Brain microvascular endothelial cell (primary cell): Measurements from ENCODE around the gene ZKSCAN7.
A peak's percentile ranks its signal among the peaks of the same experiment; 100 is the strongest.
"Not testable (repeated sequence)": the region's sequence is repeated elsewhere in the genome, so short reads cannot be mapped to it uniquely, and the experiment has no call there.

Source experiments
- DNase-seq: peaks from one replicate; pipeline ENCODE4 v3.0.0-alpha.2; 2020
- H3K27ac ChIP-seq: fragments of 250-450 bp; sonication (Bioruptor Pico); 2 replicates; pipeline ENCODE4 v1.5.1; 2020; ENCODE audit warnings: mild to moderate bottlenecking, moderate library complexity
- H3K27me3 ChIP-seq: fragments of 250-450 bp; sonication (Bioruptor Pico); replicated peaks from 2 replicates; pipeline ENCODE4 v1.5.1; 2020; ENCODE audit warnings: mild to moderate bottlenecking
- H3K36me3 ChIP-seq: fragments of 250-450 bp; sonication (Bioruptor Pico); replicated peaks from 2 replicates; pipeline ENCODE4 v1.5.1; 2020; ENCODE audit warnings: mild to moderate bottlenecking
- H3K4me3 ChIP-seq: 2 replicates; pipeline ENCODE4 v1.5.1; 2011; ENCODE audit warnings: low read depth, mild to moderate bottlenecking, control low read depth, low read length, moderate library complexity
- CTCF ChIP-seq: IDR thresholded peaks from 2 replicates; pipeline ENCODE4 v1.5.1; 2011; ENCODE audit warnings: low read depth, mild to moderate bottlenecking, moderate library complexity, low read length, control low read depth, inconsistent platforms; ENCODE audit errors: missing control alignments
- in situ Hi-C: cut with HindIII; loops from 2 replicates; pipeline ENCODE4 v1.10.0; 2017; ENCODE audit warnings: low sequenced_read_pairs, low pct_ligation_motif_present

ZKSCAN7 gene

DNA sequence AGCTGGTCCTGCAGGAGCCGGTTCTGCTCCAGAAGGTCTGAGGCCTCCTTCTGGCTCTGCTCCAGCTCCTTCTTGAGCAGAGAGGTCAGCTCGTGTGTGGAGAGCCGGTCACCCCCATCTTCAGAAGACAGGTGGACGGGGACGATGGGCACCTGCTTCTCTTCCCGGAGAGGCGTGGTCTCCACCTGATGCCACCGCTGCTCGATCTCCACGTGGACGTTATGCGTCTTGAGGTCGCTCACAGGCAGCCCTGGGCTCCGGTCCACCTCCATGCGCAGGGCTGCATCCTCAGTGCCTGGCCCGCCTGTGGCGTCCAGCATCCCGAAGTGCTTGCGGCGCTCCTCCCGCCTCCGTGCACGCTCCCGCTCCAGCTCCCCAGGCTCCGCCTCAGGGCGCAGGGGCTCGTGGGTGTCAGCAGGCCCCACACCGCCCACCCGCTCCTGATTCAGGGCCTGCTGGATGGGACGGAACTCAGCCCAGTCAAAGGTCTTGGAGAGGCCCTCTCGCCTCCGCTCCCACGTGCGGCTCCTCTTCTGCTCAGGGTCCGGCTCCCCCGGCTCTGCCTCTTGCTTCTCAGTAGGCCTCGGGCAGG, 24.0 kb downstream of the ZKSCAN7 start:
- H3K36me3 ChIP-seq, in situ Hi-C loops, H3K27me3 ChIP-seq, H3K4me3 ChIP-seq, DNase-seq, H3K27ac ChIP-seq: not testable (repeated sequence)

GRCh38 chr3:44579749-44580148, 24.8 kb downstream of the ZKSCAN7 start:
- H3K36me3 ChIP-seq, in situ Hi-C loops, DNase-seq: not testable (repeated sequence)

GRCh38 chr3:44580971-44581370, 26.0 kb downstream of the ZKSCAN7 start:
- in situ Hi-C loops, H3K27ac ChIP-seq, H3K36me3 ChIP-seq, H3K27me3 ChIP-seq, H3K4me3 ChIP-seq, DNase-seq: not testable (repeated sequence)

More at GRCh38 chr3:44579749-44580148, 24.8 kb downstream of the ZKSCAN7 start:
- not testable (repeated sequence) for H3K27ac ChIP-seq, H3K4me3 ChIP-seq, H3K27me3 ChIP-seq

GRCh38 chr3:44584646-44585501, 29.9 kb downstream of the ZKSCAN7 start, which contains the start of gene ZNF660:
Gene ZNF660 (plus strand): TSS chr3:44584964. CDS start chr3:44594194, 9,230 bp downstream.
- in situ Hi-C loops = no loop called here
- DNase-seq = peak; percentile 38
- H3K4me3 ChIP-seq = peak within 1 kb of the TSS; percentile 76
- no peak within 1 kb of the TSS for H3K27ac ChIP-seq
- TF ChIP-seq CTCF = no peak
- H3K27me3 ChIP-seq = no peaks in the 10 kb centered on the region
- peaks cover 2% of the 10 kb centered on the region for H3K36me3 ChIP-seq

DNA sequence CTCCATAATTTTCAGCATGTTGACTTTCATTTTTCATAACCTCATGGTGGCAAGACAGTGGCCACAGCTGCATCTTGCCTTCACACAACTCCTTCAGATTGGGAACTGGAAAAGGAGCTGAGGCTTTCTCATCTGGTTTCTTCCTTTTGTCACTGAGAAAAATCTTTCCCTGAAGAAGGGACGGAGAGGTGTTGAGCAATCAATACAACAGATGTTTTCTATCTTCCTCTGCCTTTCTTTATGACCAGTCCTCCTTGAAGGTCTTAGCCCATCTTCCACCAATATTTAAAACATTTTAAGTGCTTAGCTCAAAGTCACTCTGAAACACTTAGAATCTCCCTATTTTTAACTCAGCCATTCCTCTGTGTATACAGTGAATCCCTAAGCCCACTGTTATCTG, 41.6 kb downstream of the ZKSCAN7 start:
- Histone ChIP-seq H3K27ac (no peak overlapping the region), H3K4me3 (no peak overlapping the region), H3K27me3 (no peaks in the 10 kb centered on the region), H3K36me3 (peaks cover 5% of the 10 kb centered on the region)
- in situ Hi-C loops = no loop called here
- TF ChIP-seq CTCF = no peak
- DNase-seq = no peak

GRCh38 chr3:44601749-44602148, 46.8 kb downstream of the ZKSCAN7 start:
- Histone ChIP-seq H3K27me3 (no peaks in the 10 kb centered on the region), H3K27ac (no peak overlapping the region), H3K36me3 (no peaks in the 10 kb centered on the region), H3K4me3 (no peak overlapping the region)
- TF ChIP-seq CTCF = no peak
- no peak for DNase-seq
- in situ Hi-C loops = no loop called here

DNA sequence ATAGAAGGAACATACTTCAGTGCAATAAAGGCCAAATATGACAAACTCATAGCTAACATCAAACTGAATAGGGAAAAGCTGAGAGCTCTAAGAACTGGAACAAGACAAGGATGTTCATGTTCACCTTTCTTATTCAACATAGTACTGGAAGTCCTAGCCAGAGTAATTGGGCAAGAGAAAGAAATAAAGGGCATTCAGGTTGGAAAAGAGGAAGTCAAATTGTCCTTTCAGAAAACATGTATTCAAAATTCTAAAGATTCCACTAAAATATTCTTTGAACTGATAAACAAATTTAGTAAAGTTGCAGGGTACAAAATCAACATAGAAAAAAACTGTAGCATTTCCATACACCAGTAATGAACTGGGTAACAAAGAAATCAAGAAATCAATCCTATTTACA, 57.7 kb downstream of the ZKSCAN7 start:
- in situ Hi-C loops = no loop called here
- no peaks in the 10 kb centered on the region for H3K36me3 ChIP-seq
- H3K27me3 ChIP-seq = no peaks in the 10 kb centered on the region
- no peak for TF ChIP-seq CTCF
- no peak overlapping the region for H3K27ac ChIP-seq
- DNase-seq = no peak
- H3K4me3 ChIP-seq = no peak overlapping the region
